Stimulated activated CD4-positive, alpha-beta T cell treated with anti-CD3 and anti-CD28 coated beads, TNF-alpha, amount 100 ng/mL, for 24 hours (primary cell): ENCODE data around the gene SYNM.
A peak's percentile ranks its signal among the peaks of the same experiment; 100 is the strongest.
"Not testable (repeated sequence)": the region's sequence is repeated elsewhere in the genome, so short reads cannot be mapped to it uniquely, and the experiment has no call there.

Experiments used
- DNase-seq, 3 experiments: peaks; one replicate each; pipeline ENCODE4 v3.0.0-alpha.2; 2020; ENCODE audit warnings: low read depth in 3 of 3

Gene SYNM, protein sequence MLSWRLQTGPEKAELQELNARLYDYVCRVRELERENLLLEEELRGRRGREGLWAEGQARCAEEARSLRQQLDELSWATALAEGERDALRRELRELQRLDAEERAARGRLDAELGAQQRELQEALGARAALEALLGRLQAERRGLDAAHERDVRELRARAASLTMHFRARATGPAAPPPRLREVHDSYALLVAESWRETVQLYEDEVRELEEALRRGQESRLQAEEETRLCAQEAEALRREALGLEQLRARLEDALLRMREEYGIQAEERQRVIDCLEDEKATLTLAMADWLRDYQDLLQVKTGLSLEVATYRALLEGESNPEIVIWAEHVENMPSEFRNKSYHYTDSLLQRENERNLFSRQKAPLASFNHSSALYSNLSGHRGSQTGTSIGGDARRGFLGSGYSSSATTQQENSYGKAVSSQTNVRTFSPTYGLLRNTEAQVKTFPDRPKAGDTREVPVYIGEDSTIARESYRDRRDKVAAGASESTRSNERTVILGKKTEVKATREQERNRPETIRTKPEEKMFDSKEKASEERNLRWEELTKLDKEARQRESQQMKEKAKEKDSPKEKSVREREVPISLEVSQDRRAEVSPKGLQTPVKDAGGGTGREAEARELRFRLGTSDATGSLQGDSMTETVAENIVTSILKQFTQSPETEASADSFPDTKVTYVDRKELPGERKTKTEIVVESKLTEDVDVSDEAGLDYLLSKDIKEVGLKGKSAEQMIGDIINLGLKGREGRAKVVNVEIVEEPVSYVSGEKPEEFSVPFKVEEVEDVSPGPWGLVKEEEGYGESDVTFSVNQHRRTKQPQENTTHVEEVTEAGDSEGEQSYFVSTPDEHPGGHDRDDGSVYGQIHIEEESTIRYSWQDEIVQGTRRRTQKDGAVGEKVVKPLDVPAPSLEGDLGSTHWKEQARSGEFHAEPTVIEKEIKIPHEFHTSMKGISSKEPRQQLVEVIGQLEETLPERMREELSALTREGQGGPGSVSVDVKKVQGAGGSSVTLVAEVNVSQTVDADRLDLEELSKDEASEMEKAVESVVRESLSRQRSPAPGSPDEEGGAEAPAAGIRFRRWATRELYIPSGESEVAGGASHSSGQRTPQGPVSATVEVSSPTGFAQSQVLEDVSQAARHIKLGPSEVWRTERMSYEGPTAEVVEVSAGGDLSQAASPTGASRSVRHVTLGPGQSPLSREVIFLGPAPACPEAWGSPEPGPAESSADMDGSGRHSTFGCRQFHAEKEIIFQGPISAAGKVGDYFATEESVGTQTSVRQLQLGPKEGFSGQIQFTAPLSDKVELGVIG (N-terminal part only)

DNA sequence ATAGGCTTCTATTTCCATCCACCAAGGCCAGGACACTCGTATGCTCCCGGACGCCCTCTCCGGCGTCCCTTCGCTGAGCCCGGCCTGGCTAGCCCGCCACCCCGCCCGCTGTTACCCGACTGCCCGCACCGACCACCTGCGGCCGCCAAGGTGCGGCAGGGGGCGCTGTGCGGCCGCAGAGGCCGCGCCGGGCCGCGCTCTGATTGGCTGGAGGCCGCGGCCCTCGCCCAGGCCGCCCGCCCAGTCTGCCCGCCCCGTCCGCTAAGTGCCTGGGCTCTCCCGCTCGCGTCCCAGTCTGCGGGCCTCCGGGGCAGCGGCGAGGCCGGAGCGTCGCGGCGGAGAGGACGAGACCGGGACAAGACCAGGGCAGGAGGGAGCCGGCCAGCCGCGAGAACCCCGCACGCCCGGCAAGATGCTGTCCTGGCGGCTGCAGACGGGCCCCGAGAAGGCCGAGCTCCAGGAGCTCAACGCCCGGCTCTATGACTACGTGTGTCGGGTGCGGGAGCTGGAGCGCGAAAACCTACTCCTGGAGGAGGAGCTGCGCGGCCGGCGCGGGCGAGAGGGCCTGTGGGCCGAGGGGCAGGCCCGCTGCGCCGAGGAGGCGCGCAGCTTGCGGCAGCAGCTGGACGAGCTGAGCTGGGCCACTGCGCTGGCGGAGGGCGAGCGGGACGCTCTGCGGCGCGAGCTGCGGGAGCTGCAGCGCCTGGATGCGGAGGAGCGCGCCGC, at the start of gene SYNM:
Gene SYNM, plus strand, starts transcription at position 293 of the 726 bp plus-strand sequence. Its CDS starts 120 bp downstream, at position 413.
- peak in 1 of 3 experiments; percentile 39 for DNase-seq

DNA sequence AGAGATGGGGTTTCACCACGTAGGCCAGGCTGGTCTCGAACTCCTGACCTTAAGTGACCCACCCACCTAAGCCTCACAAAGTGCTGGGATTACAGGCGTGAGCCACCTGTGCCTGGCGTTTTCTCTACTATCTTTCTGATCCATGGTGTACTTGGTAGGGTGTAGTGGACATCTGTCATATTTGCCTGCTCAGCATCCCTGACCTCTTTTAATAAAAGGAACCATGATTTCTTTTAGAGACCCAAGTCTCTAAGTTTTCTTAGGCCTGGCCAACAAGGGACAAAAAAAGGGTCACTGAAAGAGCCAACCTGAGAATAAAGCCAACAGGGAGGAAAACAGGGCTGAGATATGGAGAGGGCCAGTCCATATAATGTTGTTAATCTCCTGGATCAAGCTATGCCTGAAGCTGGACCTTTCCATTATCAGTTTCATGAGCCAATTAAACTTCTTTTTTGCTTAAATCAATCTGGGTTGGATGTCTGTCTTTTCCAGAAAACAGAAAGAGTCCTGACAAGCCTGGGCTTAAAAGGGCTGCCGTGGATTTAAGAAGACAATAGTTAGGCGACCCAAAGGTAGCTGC, 49.2 kb upstream of the SYNM start:
- no peak for DNase-seq

DNA sequence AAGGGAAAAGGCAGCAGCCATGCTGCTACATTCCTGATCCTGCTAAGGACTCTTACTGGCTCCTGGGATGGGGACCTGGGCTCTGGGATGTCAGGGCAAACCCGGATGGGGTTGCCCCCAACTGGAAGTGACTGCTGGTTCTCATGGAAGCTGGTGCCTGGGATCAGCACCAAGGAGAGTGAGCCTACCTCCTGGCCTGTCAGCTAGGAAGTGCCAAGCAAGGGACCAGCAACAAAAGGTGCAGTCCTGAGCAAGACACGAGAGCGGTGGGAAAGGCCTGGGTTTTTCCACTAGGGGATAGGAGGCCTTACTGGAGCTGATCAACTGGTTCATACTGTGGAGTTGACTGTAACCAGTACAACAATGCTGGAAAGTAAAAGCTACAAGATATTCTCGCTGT, 47.9 kb upstream of the SYNM start:
- no peak for DNase-seq

DNA sequence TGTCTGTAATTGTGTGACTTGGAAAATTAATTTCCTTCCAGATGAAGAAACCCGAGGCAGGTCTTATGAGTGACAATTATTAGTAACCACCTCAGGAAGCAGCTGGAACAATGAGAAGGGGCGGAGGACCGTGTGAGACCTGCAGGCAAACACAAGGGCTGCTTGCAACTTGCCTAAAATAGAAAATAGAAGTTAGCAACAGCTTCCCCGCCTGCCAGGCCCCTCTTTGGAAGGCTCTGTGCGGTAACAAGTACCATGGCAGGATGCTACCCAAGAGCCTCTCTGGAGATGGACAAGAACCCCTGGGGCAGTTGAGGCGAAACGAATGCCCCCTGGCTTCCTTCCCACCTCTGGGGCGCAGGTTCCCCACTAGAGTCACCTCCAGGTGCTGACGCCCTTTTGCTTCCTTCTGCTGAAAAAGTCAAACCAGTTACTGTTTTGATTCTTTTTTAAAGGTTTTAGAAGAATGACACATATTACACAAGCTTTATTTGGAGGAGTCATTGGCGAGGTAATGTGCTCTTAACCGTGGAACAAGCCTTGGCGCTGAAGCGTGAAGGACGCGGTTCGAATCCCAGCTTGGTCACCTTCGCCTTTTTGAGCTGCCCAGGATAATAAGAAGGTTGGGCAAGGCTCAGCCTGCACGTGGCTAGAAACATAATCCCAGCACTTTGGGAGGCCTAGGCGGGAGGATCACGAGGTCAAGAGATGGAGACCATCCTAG, 47.0 kb upstream of the SYNM start:
- DNase-seq = no peak

DNA sequence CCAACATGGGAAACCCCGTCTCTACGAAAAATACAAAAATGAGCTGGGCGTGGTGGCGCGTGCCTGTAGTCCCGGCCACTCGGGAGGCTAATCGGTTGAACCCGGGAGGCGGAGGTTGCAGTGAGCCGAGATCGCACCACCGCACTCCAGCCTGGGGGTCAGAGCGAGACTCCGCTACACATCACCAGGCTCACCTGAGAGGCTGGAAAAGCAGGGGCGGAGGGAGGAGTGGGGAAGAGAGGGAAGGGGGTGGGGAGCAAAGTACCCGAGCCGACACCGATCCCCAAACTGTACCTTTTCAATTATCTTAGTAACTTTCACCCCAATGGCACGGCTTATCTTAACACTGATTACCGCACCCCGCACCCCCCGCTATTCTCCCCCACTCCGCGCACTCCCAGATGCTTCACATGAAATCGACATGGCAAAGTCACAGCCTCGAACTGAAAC, 46.4 kb upstream of the SYNM start:
- DNase-seq = no peak

DNA sequence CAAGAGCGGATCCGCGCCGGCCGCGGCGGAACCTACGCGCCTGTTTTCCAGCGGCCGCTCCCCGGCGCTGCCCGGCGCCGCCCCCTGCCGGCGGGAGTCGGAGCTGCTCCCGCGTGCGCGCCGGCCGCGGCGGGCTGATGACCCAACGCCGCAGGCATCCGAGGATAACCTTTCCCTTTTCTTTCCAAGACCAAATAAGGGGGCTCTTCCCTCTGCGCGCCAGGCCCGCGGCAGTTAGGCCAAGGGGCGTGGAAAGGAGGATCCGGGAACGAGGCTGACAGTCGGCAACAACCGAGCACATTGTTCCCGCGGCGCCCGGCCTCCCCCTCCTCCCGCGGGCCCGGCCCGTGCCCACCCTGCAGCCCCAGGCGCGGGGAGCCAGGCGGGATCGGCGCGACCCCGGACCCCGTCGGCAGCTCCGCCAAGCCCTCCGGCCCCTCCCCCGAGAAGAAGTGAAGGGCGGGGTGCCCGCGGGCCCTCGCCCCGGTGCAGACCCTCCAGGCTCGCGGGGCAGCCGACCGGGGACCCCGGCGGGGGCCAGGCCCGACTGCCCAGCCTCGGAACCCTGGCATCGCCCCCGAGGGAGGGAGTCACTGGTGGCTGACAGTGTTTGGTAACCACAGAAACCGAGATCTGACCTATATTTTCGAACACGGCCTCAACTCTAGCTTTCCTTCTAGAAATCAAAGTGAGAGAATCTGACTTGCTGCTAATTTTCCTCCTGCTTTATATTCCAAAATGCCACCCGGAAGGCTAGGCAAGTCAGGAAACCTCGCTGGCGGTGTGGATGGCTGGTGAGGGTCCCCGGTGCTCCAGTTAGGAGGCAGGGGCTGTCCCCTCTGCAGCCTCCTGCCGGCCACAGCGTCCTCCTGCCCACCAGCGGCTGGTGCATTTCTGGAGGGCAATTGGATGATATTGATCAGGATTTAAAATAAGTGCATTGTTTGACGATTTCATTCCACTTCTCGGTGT, 45.6 kb upstream of the SYNM start:
- DNase-seq = peak in 2 of 3 experiments; percentile 28 to 48

DNA sequence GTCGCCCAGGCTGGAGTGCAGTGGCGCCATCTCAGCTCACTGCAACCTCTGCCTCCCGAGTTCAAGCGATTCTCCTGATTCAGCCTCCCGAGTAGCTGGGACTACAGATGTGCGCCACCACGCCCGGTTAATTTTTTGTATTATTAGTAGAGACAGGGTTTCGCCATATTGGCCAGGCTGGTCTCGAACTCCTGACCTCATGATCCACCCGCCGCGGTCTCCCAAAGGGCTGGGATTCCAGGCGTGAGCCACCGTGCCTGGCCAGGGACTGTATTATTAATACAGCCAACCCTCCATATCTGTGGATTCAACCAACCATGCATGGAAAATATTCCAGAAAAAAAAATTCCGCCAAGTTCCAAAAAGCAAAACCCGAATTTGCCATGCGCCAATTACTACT, 44.7 kb upstream of the SYNM start:
- DNase-seq = not testable (repeated sequence)

DNA sequence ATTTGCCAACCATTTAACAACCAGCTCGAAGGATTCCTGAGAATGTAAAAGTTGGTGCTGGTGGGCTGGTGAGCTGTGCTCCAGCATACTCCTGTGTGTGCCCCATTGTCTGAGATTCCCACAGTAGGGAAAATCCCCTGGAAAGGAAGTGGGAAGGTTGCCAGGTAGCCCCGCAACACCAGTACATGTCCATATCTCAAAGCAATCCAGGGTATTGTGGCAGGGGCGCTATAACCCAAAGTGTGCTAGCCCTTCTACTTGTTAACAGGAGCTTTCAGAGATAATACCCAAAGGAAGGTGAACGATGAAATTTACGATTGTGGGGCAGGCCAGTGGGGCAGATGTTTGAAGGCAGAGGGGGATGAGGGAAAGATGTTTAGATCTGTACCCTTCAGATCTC, 42.7 kb upstream of the SYNM start:
- DNase-seq = no peak

DNA sequence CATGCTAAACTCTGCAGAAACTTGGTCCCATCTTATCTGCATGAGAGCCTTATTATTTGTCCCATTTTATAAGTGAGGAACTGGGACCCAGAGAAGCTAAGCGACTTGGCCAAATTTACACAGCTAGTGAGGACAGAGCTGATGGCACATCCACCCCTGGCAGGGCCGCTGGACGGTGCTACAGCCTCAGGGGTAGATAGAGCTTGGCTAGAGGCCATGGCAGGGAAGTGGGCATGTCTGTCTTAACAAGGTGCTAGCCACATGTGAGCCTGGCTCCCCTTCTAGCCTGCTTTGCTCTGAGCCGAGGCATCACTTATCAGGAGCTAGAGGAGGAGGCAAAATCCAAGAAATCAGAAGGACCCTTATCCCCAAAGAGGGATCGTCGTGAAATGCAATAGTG, 36.7 kb upstream of the SYNM start:
- DNase-seq = no peak

DNA sequence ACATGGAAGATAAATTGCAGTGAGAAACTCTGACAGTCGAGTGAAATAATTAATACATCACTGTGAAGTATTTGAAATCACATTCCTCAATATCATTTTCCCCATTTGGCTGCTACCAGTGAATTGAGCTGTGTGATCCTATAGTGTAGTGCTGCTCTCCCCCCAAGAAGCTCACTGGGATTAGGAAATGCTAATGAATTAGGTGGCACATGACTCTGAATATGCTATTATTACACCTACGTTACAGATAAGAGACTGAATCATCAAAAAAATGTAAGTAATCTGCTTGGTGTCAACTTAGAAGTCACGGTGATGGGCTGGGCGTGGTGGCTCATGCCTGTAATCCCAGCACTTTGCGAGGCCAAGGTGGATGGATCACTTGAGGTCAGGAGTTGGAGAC, 34.7 kb upstream of the SYNM start:
- no peak for DNase-seq

DNA sequence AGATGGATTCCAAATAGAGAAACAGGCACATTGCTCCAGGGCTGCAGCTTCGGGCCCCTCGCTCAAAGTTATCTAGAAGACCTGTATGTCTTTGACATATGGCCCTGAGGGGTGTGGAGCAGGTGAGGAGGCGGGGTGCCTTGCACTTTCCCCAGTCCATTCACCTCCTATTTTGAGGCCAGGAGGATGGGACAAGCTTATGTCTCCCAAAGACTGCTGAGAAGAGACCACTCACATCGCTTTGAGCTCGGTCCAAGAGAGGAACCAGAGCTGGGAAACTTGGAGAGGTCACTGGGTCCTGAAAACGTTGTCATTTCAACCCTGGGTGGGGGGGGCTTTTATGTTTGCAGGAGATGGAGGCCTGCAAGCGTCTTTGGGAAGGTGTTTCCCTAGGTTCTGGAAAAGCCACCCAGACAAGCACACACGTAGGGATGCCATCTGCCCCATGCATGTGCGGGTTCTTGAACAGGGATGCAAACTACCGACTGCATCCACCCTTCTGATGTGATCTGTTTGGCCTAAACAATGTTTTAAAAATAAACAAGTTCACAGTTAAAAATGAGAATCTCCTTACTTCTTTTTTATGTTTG, 33.7 kb upstream of the SYNM start:
- DNase-seq = no peak

DNA sequence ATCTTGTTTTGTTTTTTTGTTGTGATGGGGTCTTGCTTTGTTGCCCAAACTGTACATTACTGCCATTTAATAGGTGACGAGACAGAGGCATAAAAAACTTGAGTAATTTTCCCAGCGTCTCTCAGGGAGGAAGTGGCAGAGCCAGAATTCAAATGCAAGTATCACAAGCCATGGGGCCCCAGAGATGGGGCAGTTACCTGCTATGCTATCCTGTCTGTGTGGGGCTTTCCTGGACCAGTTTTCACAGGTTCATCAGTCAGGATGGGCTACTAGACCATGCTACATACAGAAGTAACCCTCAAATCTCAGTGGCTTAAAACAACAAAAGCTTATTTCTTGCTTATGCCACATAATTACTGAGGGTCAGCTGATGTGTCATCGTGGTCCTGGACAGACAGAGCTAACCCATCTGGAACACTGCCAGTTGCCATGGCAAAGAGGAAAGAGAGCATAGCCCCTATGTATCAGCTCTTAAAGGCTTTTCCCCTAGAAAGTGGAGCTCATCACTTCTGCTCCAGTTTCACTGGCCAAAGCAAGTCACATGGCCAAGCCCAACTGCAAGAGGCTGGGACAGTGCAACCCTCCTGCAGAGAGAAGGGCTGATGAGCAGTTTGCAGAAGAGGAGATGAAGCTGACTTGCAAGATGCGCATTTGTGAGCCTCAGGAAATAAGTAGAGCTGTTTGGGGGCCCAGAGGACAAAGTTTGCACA, 31.7 kb upstream of the SYNM start:
- DNase-seq = no peak

DNA sequence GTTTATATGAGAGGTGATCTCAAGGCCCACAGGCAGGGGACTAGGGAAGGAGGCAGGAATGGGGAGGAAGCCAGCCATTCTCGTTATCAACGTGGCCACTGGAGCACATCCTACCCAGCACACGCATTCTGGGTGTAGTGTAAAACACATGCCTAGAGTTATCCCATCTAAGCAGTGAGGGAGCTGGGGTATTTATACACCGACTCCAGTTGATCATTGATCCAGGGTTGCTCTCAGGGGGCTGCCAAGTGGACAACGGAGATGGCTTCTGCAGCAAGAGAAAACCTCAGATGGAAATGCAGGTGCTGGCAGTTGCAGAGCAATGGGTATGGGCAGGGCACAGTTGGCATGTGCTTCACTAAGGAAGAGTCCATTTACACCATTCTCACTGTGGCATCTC, 30.4 kb upstream of the SYNM start:
- no peak for DNase-seq

DNA sequence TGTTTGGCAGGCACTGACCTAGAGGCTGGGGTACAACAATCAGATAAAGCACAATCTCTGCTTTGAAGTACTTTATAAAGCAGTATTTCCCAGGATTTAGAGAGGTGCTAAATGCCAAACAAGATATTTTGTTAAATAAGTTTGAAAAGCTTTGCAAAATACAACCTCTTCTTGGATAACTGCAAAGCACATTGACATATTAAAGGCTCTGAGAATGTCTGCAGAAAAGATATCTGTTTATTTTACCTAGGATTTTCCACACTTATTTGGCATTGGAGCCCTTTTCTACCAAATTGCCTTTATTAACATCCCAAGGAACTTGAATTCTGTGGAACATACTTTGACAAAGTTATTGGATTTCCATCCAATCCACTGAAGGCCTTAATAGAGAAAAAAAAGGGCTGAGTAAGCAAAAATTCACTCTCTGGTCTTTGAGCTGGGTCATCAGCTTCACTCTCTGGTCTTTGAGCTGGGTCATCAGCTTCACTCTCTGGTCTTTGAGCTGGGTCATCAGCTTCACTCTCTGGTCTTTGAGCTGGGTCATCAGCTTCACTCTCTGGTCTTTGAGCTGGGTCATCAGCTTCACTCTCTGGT, 29.7 kb upstream of the SYNM start:
- not testable (repeated sequence) for DNase-seq

DNA sequence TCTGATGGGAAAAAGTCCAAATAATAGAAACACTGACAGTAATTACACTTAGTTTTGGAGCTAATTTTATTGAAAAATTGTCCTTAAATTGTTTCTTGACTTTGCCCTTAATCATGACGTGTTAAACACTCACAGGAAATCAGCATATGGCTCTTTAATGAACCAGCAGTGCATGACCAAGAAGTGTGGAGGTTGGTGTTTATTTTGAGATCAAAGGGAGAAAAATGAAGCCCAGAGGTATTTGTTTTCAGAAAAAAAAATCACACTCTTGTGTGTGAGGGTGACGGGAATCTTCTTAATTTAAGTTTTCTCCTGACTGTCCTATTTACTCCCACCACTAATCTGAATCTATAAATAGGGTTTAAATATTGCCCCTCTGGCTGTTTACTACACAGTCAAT, 28.8 kb upstream of the SYNM start:
- no peak for DNase-seq

DNA sequence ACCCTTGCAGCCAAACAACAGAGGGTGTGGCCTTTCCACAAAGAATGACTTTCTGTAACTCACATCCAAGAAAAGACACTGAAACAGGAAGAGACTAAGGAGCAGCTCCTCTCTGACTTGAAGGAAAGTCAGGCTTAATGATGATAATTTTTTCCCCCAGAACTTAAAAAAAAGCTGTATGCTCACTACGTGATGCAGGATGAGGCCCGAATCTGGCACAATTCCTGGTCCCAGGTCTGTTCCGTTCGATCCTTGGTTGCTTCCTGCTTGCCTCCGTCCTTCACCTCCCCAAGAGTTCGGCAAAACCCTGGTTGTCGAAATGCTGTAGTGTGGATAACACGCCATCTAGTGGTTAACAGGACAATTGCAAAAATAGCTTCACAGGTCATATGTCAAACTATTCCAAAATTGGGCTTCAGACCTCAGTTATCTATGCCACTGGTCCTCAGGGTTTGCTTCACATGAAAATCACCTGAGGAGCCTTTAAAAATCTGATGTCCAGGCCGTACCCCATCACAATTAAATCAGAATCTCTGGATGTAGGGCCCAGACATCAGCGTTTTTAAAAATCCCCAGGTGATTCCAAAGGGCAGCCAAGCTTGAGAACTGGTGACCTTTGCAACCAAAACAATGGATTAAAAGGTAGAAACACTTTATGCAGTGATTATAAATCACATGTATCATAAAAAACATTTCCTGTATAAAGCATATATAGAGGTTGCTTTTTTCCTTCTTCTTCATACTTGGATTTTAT, 28.1 kb upstream of the SYNM start:
- peak; percentile 6 to 22 (median 22) for DNase-seq

DNA sequence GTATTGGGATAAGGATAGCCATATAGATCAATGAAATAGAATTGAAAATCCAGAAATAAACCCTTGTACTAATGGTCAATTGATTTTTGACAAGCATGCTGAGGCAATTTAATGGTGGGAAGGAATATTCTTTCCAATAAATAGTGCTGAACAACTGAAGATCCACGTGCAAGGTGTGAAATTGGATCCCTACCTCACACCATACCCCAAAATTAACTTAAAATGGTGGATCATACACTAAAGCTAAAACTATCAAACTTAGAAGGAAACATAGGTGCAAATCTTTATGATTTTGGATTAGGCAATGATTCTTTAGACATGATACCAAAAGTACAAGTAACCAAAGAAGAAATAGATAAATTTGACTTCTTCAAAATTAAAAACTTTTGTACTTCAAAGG, 22.1 kb upstream of the SYNM start:
- DNase-seq = no peak
